ENCODE data around the gene TRIM16.
"Not testable (repeated sequence)": the region's sequence is repeated elsewhere in the genome, so short reads cannot be mapped to it uniquely, and the experiment has no call there.

DNA sequence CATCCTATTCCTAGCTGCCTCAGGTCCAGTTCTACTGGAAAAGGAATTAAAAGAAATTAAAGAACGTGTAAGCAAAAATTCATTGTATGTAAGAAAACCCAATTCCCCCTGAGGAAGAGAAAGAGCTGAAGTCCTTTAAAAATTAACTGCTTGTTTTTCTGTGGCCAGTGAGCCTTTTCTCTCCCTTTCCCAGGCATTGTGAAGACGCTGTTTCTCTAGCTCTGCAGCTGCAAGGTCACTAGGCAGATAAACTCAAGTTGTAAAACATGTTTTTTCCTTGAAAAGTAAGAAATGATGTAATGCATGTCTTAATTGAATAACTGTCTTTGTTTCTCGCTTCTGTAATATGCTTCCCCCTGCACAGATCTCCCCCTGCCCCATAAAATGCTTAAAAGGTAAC, 29.7 kb downstream of the TRIM16 start:
- TF ChIP-seq, protein P1, sequence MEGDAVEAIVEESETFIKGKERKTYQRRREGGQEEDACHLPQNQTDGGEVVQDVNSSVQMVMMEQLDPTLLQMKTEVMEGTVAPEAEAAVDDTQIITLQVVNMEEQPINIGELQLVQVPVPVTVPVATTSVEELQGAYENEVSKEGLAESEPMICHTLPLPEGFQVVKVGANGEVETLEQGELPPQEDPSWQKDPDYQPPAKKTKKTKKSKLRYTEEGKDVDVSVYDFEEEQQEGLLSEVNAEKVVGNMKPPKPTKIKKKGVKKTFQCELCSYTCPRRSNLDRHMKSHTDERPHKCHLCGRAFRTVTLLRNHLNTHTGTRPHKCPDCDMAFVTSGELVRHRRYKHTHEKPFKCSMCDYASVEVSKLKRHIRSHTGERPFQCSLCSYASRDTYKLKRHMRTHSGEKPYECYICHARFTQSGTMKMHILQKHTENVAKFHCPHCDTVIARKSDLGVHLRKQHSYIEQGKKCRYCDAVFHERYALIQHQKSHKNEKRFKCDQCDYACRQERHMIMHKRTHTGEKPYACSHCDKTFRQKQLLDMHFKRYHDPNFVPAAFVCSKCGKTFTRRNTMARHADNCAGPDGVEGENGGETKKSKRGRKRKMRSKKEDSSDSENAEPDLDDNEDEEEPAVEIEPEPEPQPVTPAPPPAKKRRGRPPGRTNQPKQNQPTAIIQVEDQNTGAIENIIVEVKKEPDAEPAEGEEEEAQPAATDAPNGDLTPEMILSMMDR (optimal IDR thresholded peaks at IDR 0.05 in 1 of 3, IDR thresholded peaks at IDR 0.05 in 1 of 3, conservative IDR thresholded peaks at IDR 0.05 in 1 of 3; ENCODE audit: extremely low read depth in 1 of 3, insufficient read depth in 2 of 3, low read length in 3 of 3): not testable (repeated sequence)
- not testable (repeated sequence) for TF ChIP-seq EZH2 (IDR thresholded peaks at IDR 0.05; ENCODE audit: low read length)

Data from keratinocyte (primary cell).